Stimulated activated CD4-positive, alpha-beta T cell treated with anti-CD3 and anti-CD28 coated beads, Interleukin-15, amount 100 ng/mL, for 24 hours (primary cell): ENCODE results near the gene FSHR.

Source experiments
- DNase-seq: peaks from one replicate; pipeline ENCODE4 v3.0.0-alpha.2; 2020

The FSHR gene

GRCh38 chr2:48952614-48953013 lies 201.7 kb downstream of the FSHR start:
- no peak for DNase-seq

GRCh38 chr2:48952143-48952542 lies 202.2 kb downstream of the FSHR start:
- no peak for DNase-seq

- DNase-seq = no peak
These were observed 205.8 kb downstream of the FSHR start for GRCh38 chr2:48948400-48949125.

GRCh38 chr2:48946449-48947048 lies 207.8 kb downstream of the FSHR start:
- peak; percentile 25 for DNase-seq

GRCh38 chr2:48944956-48945355 lies 209.4 kb downstream of the FSHR start:
- DNase-seq = no peak

- no peak for DNase-seq
These were observed 210.9 kb downstream of the FSHR start for GRCh38 chr2:48943436-48943835.

GRCh38 chr2:48941908-48942307 lies 212.4 kb downstream of the FSHR start:
- DNase-seq = no peak

GRCh38 chr2:48941456-48941855 lies 212.9 kb downstream of the FSHR start:
- DNase-seq = no peak

GRCh38 chr2:48940606-48941005 lies 213.7 kb downstream of the FSHR start:
- no peak for DNase-seq

GRCh38 chr2:48939232-48939631 lies 215.1 kb downstream of the FSHR start:
- no peak for DNase-seq

GRCh38 chr2:48938231-48938630 lies 216.1 kb downstream of the FSHR start:
- DNase-seq = no peak

- no peak for DNase-seq
These were observed 219.5 kb downstream of the FSHR start for GRCh38 chr2:48934807-48935206.

GRCh38 chr2:48933828-48934497 lies 220.4 kb downstream of the FSHR start:
- DNase-seq = no peak

- no peak for DNase-seq
These were observed 221.6 kb downstream of the FSHR start for GRCh38 chr2:48932667-48933066.

GRCh38 chr2:48929571-48930301 lies 224.6 kb downstream of the FSHR start:
- DNase-seq = no peak

GRCh38 chr2:48927355-48927754 lies 227.0 kb downstream of the FSHR start:
- DNase-seq = no peak

- DNase-seq = no peak
These were observed 238.4 kb downstream of the FSHR start for GRCh38 chr2:48915884-48916283.

GRCh38 chr2:48915227-48915626 lies 239.1 kb downstream of the FSHR start:
- no peak for DNase-seq

GRCh38 chr2:48914477-48915089 lies 239.7 kb downstream of the FSHR start:
- no peak for DNase-seq
